Keratinocyte (primary cell): ENCODE results near the gene RHEB. TPM values are rescaled to one million over a fixed set of nuclear protein-coding genes. Genes with fewer than 3 reads are reported as not detected.

Experiments used
- DNase-seq: peaks from one replicate; pipeline ENCODE4 v3.0.0-alpha.2; 2011; ENCODE audit warnings: low read depth, missing footprints, low spot score
- FAIRE-seq: peaks from 2 replicates; lab custom pipeline; 2011; peaks lifted over from hg19 to GRCh38; lab: Jason Lieb, UNC
- H2AFZ ChIP-seq: 2 replicates; pipeline ENCODE4 v1.6.0; 2012; ENCODE audit warnings: low read length, control low read depth, inconsistent platforms; ENCODE audit not compliant: control insufficient read depth
- H3K27ac ChIP-seq: 2 replicates; pipeline ENCODE4 v1.5.1; 2011; ENCODE audit warnings: low read length; ENCODE audit not compliant: control insufficient read depth, insufficient read depth
- H3K27me3 ChIP-seq: 3 replicates; pipeline ENCODE4 v1.6.0; 2011; ENCODE audit warnings: low read length; ENCODE audit not compliant: control insufficient read depth, insufficient read depth; ENCODE audit errors: extremely low read depth
- H3K36me3 ChIP-seq, 2 experiments: 2 replicates in 1 of 2; 3 replicates in 1 of 2; pipeline ENCODE4 v1.5.1; 2011; ENCODE audit warnings: low read length in 2 of 2, mild to moderate bottlenecking in 1 of 2; ENCODE audit not compliant: control insufficient read depth in 2 of 2, insufficient read depth in 2 of 2; ENCODE audit errors: extremely low read depth in 1 of 2
- H3K4me1 ChIP-seq: 3 replicates; pipeline ENCODE4 v1.5.1; 2011; ENCODE audit warnings: low read length; ENCODE audit not compliant: control insufficient read depth, insufficient read depth; ENCODE audit errors: extremely low read depth
- H3K4me2 ChIP-seq: 3 replicates; pipeline ENCODE4 v1.6.0; 2011; ENCODE audit warnings: low read depth, low read length; ENCODE audit not compliant: control insufficient read depth, insufficient read depth; ENCODE audit errors: extremely low read depth
- H3K4me3 ChIP-seq, 3 experiments: fragments of 200-600 bp in 1 of 3; sonication (generic) in 1 of 3; 2 replicates in 2 of 3; 3 replicates in 1 of 3; pipeline ENCODE4 v1.5.1; 2011 to 2016; ENCODE audit warnings: low read length in 3 of 3, mild to moderate bottlenecking in 3 of 3, control low read depth in 2 of 3, inconsistent platforms in 1 of 3, low read depth in 1 of 3, mixed read lengths in 1 of 3, mixed run types in 1 of 3, moderate library complexity in 1 of 3; ENCODE audit not compliant: control insufficient read depth in 2 of 3, insufficient read depth in 2 of 3; ENCODE audit errors: extremely low read depth in 1 of 3
- H3K79me2 ChIP-seq: 2 replicates; pipeline ENCODE4 v1.6.0; 2012; ENCODE audit warnings: low read length; ENCODE audit not compliant: control insufficient read depth, insufficient read depth
- H3K9ac ChIP-seq: 3 replicates; pipeline ENCODE4 v1.6.0; 2011; ENCODE audit warnings: low read length; ENCODE audit not compliant: control insufficient read depth, insufficient read depth; ENCODE audit errors: extremely low read depth
- H3K9me1 ChIP-seq: 3 replicates; pipeline ENCODE4 v1.6.0; 2011; ENCODE audit warnings: low read length; ENCODE audit not compliant: control insufficient read depth, insufficient read depth; ENCODE audit errors: extremely low read depth
- H3K9me3 ChIP-seq: 2 replicates; pipeline ENCODE4 v1.5.1; 2012; ENCODE audit warnings: low read depth, low read length; ENCODE audit not compliant: control insufficient read depth
- H4K20me1 ChIP-seq: 3 replicates; pipeline ENCODE4 v1.6.0; 2011; ENCODE audit warnings: low read length; ENCODE audit not compliant: control insufficient read depth, insufficient read depth; ENCODE audit errors: extremely low read depth
- EZH2 ChIP-seq: IDR thresholded peaks from one replicate; pipeline ENCODE4 v1.6.1; 2012; ENCODE audit warnings: inconsistent platforms, mild to moderate bottlenecking, low read length, moderate library complexity
- dilution Hi-C: fragments of 300-500 bp; cut with MboI; formaldehyde crosslinking; loops from one replicate; pipeline ENCODE4 v1.7.0; 2020; ENCODE audit warnings: low sequenced_read_pairs; ENCODE audit not compliant: extremely low pct_ligation_motif_present
- polyA plus RNA-seq, 5 experiments: library from polyadenylated mRNA; depleted of rRNA in 3 of 5; stranded (reverse) in 3 of 5; stranded (forward) in 1 of 5; unstranded in 1 of 5; fragments of >200 nt; gene quantifications; 1 replicate in 1 of 5; 2 replicates in 3 of 5; 3 replicates in 1 of 5; pipeline versions ENCODE4 v1.2.1 to v1.2.3, GENCODE V29; 2011 to 2012; ENCODE audit warnings: missing spikeins in 2 of 5, low read depth in 1 of 5, low replicate concordance in 1 of 5
- TF ChIP-seq, protein P1 (sequence below), 3 experiments: IDR thresholded peaks in 1 of 3; conservative IDR thresholded peaks in 1 of 3; optimal IDR thresholded peaks in 1 of 3; 2 replicates in 2 of 3; 3 replicates in 1 of 3; pipeline versions ENCODE3 to v1.5.1; 2011; ENCODE audit warnings: low read length in 3 of 3, mild to moderate bottlenecking in 3 of 3, moderate library complexity in 2 of 3, control low read depth in 1 of 3, inconsistent platforms in 1 of 3; ENCODE audit not compliant: insufficient read depth in 2 of 3; ENCODE audit errors: extremely low read depth in 1 of 3

Gene RHEB
- polyA plus RNA-seq, 1 donor (not counting 4 experiments of a cell fraction or from before 2014, with no cell fraction given): 138 TPM

GRCh38 chr7:151420144-151420543 lies 99.6 kb downstream of the RHEB start:
- Histone ChIP-seq H3K9me1 (no peaks in the 10 kb centered on the region), H3K4me1 (no peaks in the 10 kb centered on the region), H3K79me2 (no peaks in the 10 kb centered on the region), H3K9me3 (peaks cover 12% of the 10 kb centered on the region), H3K36me3 (no peaks in the 10 kb centered on the region), H3K27ac (no peak overlapping the region), H3K4me3 (no peak overlapping the region), H2AFZ (no peak overlapping the region), H3K4me2 (no peak overlapping the region), H4K20me1 (no peaks in the 10 kb centered on the region), H3K9ac (no peak overlapping the region), H3K27me3 (peaks cover 12% of the 10 kb centered on the region)
- dilution Hi-C loops: no loop called here
- no peak for FAIRE-seq
- DNase-seq: no peak
- TF ChIP-seq, protein P1, sequence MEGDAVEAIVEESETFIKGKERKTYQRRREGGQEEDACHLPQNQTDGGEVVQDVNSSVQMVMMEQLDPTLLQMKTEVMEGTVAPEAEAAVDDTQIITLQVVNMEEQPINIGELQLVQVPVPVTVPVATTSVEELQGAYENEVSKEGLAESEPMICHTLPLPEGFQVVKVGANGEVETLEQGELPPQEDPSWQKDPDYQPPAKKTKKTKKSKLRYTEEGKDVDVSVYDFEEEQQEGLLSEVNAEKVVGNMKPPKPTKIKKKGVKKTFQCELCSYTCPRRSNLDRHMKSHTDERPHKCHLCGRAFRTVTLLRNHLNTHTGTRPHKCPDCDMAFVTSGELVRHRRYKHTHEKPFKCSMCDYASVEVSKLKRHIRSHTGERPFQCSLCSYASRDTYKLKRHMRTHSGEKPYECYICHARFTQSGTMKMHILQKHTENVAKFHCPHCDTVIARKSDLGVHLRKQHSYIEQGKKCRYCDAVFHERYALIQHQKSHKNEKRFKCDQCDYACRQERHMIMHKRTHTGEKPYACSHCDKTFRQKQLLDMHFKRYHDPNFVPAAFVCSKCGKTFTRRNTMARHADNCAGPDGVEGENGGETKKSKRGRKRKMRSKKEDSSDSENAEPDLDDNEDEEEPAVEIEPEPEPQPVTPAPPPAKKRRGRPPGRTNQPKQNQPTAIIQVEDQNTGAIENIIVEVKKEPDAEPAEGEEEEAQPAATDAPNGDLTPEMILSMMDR (optimal IDR thresholded peaks at IDR 0.05 in 1 of 3, IDR thresholded peaks at IDR 0.05 in 1 of 3, conservative IDR thresholded peaks at IDR 0.05 in 1 of 3; ENCODE audit: extremely low read depth in 1 of 3, insufficient read depth in 2 of 3, low read length in 3 of 3): no peak
- TF ChIP-seq EZH2: no peak

DNA sequence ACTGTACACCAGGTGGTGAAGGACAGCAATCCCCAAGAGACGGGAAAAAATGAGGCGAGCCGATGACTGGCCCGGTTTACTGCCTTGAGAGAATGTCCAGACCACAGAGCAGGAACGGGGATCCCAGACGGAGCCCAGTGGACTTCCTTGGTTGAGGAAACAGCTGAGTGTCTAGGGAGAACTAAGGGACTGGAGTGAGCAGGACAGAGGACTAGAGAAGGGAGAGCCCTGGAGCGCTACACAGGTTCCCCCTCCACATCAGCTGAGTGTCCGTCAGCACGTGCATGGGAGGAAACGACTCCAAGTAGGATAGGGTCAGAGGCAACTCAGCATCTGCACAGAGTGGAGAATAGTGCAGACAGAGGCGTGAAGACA lies 102.8 kb downstream of the RHEB start:
- H2AFZ ChIP-seq: no peak overlapping the region
- H3K79me2 ChIP-seq: no peaks in the 10 kb centered on the region
- H3K4me1 ChIP-seq: no peaks in the 10 kb centered on the region
- H3K9ac ChIP-seq: no peak overlapping the region
- H3K27ac ChIP-seq: no peak overlapping the region
- H3K9me1 ChIP-seq: no peaks in the 10 kb centered on the region
- peaks cover 24% of the 10 kb centered on the region for H3K27me3 ChIP-seq
- no peak for DNase-seq
- no peak overlapping the region for H3K4me3 ChIP-seq
- FAIRE-seq: no peak
- dilution Hi-C loops: no loop called here
- no peak for TF ChIP-seq EZH2
- TF ChIP-seq, protein P1 (optimal IDR thresholded peaks at IDR 0.05 in 1 of 3, IDR thresholded peaks at IDR 0.05 in 1 of 3, conservative IDR thresholded peaks at IDR 0.05 in 1 of 3; ENCODE audit: extremely low read depth in 1 of 3, insufficient read depth in 2 of 3, low read length in 3 of 3): no peak
- H3K4me2 ChIP-seq: no peak overlapping the region
- H3K36me3 ChIP-seq: no peaks in the 10 kb centered on the region
- no peaks in the 10 kb centered on the region for H4K20me1 ChIP-seq
- peaks cover 7% of the 10 kb centered on the region for H3K9me3 ChIP-seq
